Mesenchymal stem cell (in vitro differentiated cells and primary cell): Measurements from ENCODE around the gene ARID1A.

Experiments
- DNase-seq: peaks from one replicate; pipeline ENCODE4 v3.0.0-alpha.2; 2013
- H2AFZ ChIP-seq: one replicate; pipeline ENCODE4 v1.6.1; 2013; ENCODE audit warnings: low read depth, mild to moderate bottlenecking, control low read depth, inconsistent platforms, low read length, moderate library complexity
- H2AK5ac ChIP-seq: 2 replicates; pipeline ENCODE4 v1.6.1; 2013; ENCODE audit warnings: low read length, moderate library complexity, mild to moderate bottlenecking, inconsistent platforms; ENCODE audit not compliant: severe bottlenecking
- H2BK120ac ChIP-seq: one replicate; pipeline ENCODE4 v1.6.1; 2013; ENCODE audit warnings: low read depth, mild to moderate bottlenecking, inconsistent platforms, low read length, moderate library complexity
- H2BK12ac ChIP-seq, 2 experiments: one replicate each; pipeline ENCODE4 v1.6.1; 2013; ENCODE audit warnings: inconsistent platforms in 2 of 2, low read length in 2 of 2, mild to moderate bottlenecking in 2 of 2, moderate library complexity in 2 of 2, control low read depth in 1 of 2
- H2BK15ac ChIP-seq: one replicate; pipeline ENCODE4 v1.6.1; 2013; ENCODE audit warnings: mild to moderate bottlenecking, low read depth, inconsistent platforms; ENCODE audit not compliant: poor library complexity, severe bottlenecking
- H2BK5ac ChIP-seq: 2 replicates; pipeline ENCODE4 v1.6.1; 2013; ENCODE audit warnings: low read depth, mild to moderate bottlenecking, low read length, control low read depth, inconsistent platforms; ENCODE audit not compliant: poor library complexity, severe bottlenecking
- H3K14ac ChIP-seq, 2 experiments: one replicate each; pipeline ENCODE4 v1.6.1; 2013; ENCODE audit warnings: inconsistent platforms in 2 of 2, low read length in 2 of 2, control low read depth in 1 of 2, mild to moderate bottlenecking in 1 of 2, moderate library complexity in 1 of 2
- H3K18ac ChIP-seq, 2 experiments: one replicate each; pipeline ENCODE4 v1.6.1; 2013; ENCODE audit warnings: inconsistent platforms in 2 of 2, low read length in 2 of 2, control low read depth in 1 of 2, low read depth in 1 of 2, mild to moderate bottlenecking in 1 of 2
- H3K23ac ChIP-seq, 2 experiments: one replicate each; pipeline ENCODE4 v1.6.1; 2013; ENCODE audit warnings: inconsistent platforms in 2 of 2, low read length in 2 of 2, mild to moderate bottlenecking in 2 of 2, moderate library complexity in 2 of 2, control low read depth in 1 of 2
- H3K27ac ChIP-seq: 2 replicates; pipeline ENCODE4 v1.5.1; 2013; ENCODE audit warnings: mild to moderate bottlenecking, moderate library complexity, low read length, control low read depth, inconsistent platforms; ENCODE audit not compliant: poor library complexity, severe bottlenecking
- H3K27me3 ChIP-seq, 2 experiments: 2 replicates each; pipeline versions ENCODE4 v1.6.1 to v1.7.0; 2013; ENCODE audit warnings: low read length in 2 of 2, mild to moderate bottlenecking in 2 of 2, moderate library complexity in 2 of 2, control low read depth in 1 of 2, inconsistent platforms in 1 of 2; ENCODE audit not compliant: control insufficient read depth in 1 of 2, insufficient read depth in 1 of 2
- H3K36me3 ChIP-seq, 2 experiments: 2 replicates each; pipeline versions ENCODE4 v1.6.1 to v1.7.0; 2013; ENCODE audit warnings: low read length in 2 of 2, control low read depth in 1 of 2, inconsistent platforms in 1 of 2, low read depth in 1 of 2, mild to moderate bottlenecking in 1 of 2; ENCODE audit not compliant: insufficient read depth in 2 of 2, control insufficient read depth in 1 of 2
- H3K4ac ChIP-seq, 2 experiments: one replicate each; pipeline ENCODE4 v1.6.1; 2013; ENCODE audit warnings: inconsistent platforms in 2 of 2, low read length in 2 of 2, mild to moderate bottlenecking in 2 of 2, moderate library complexity in 2 of 2, control low read depth in 1 of 2, low read depth in 1 of 2
- H3K4me1 ChIP-seq: 2 replicates; pipeline ENCODE4 v1.6.1; 2013; ENCODE audit warnings: low read depth, low read length, control low read depth; ENCODE audit not compliant: control insufficient read depth, insufficient read depth
- H3K4me2 ChIP-seq: 2 replicates; pipeline ENCODE4 v1.6.1; 2013; ENCODE audit warnings: low read length, mild to moderate bottlenecking, inconsistent platforms; ENCODE audit not compliant: poor library complexity, severe bottlenecking
- H3K4me3 ChIP-seq, 2 experiments: 2 replicates each; pipeline versions ENCODE4 v1.5.1 to v1.7.0; 2013; ENCODE audit warnings: low read length in 2 of 2, mild to moderate bottlenecking in 2 of 2, control low read depth in 1 of 2, low read depth in 1 of 2; ENCODE audit not compliant: insufficient read depth in 1 of 2
- H3K79me1 ChIP-seq: replicated peaks from 2 replicates; pipeline ENCODE4 v1.6.1; 2013; ENCODE audit warnings: mild to moderate bottlenecking, control low read depth, low read length, inconsistent platforms; ENCODE audit not compliant: poor library complexity, severe bottlenecking
- H3K9ac ChIP-seq: 2 replicates; pipeline ENCODE4 v1.7.0; 2013; ENCODE audit warnings: mild to moderate bottlenecking, low read length, moderate library complexity
- H3K9me3 ChIP-seq: 2 replicates; pipeline ENCODE4 v1.7.0; 2013; ENCODE audit warnings: mild to moderate bottlenecking, low read length; ENCODE audit not compliant: control insufficient read depth
- H4K8ac ChIP-seq: one replicate; pipeline ENCODE4 v1.6.1; 2013; ENCODE audit warnings: inconsistent platforms, mild to moderate bottlenecking, low read length, moderate library complexity
- H4K91ac ChIP-seq: one replicate; pipeline ENCODE4 v1.6.1; 2013; ENCODE audit warnings: mild to moderate bottlenecking, low read length, inconsistent platforms
- WGBS: methylation state at CpG from one replicate; pipeline ENCODE4 v1.1.7; 2013; ENCODE audit warnings: mixed read lengths; 5-methylcytosine and 5-hydroxymethylcytosine counted together

The ARID1A gene

GRCh38 chr1:26814893-26815292, 119.1 kb downstream of the ARID1A start:
- no peak overlapping the region for H3K27ac ChIP-seq
- H3K36me3 ChIP-seq: no peaks in the 10 kb centered on the region
- H3K18ac ChIP-seq: no peak overlapping the region
- no peak overlapping the region for H2BK12ac ChIP-seq
- H2BK120ac ChIP-seq: no peak overlapping the region
- no peak overlapping the region for H3K4me2 ChIP-seq
- no peaks in the 10 kb centered on the region for H3K4me1 ChIP-seq
- no peaks in the 10 kb centered on the region for H3K27me3 ChIP-seq
- 94% methylated on average over 3 of the region's 3 CpGs for WGBS
- no peak overlapping the region for H3K4me3 ChIP-seq
- H2AFZ ChIP-seq: no peak overlapping the region
- no peak overlapping the region for H4K91ac ChIP-seq
- no peak overlapping the region for H2BK15ac ChIP-seq
- H3K23ac ChIP-seq: no peak overlapping the region
- no peak overlapping the region for H3K14ac ChIP-seq
- H4K8ac ChIP-seq: no peak overlapping the region
- H2BK5ac ChIP-seq: no peak overlapping the region
- no peaks in the 10 kb centered on the region for H3K9me3 ChIP-seq
- no peak overlapping the region for H3K4ac ChIP-seq
- H2AK5ac ChIP-seq: no peak overlapping the region
- H3K79me1 ChIP-seq: no peaks in the 10 kb centered on the region
- no peak overlapping the region for H3K9ac ChIP-seq
- DNase-seq: no peak

- Histone ChIP-seq H3K9ac (no peak overlapping the region), H3K9me3 (no peaks in the 10 kb centered on the region), H2AFZ (no peak overlapping the region), H4K91ac (no peak overlapping the region), H4K8ac (no peak overlapping the region), H3K23ac (no peak overlapping the region), H3K14ac (no peak overlapping the region), H2BK5ac (no peak overlapping the region), H2BK120ac (no peak overlapping the region), H3K4me1 (peaks cover 3% of the 10 kb centered on the region), H3K27me3 (no peaks in the 10 kb centered on the region), H3K18ac (no peak overlapping the region), H3K4me3 (no peak overlapping the region), H3K4ac (no peak overlapping the region), H3K36me3 (no peaks in the 10 kb centered on the region), H2BK12ac (no peak overlapping the region), H2AK5ac (no peak overlapping the region), H3K4me2 (no peak overlapping the region), H3K79me1 (no peaks in the 10 kb centered on the region), H2BK15ac (no peak overlapping the region), H3K27ac (no peak overlapping the region)
- whole genome bisulfite sequencing: 98% methylated on average over 4 of the region's 4 CpGs
- DNase-seq: no peak
Measured at GRCh38 chr1:26820784-26821269, 125.0 kb downstream of the ARID1A start.

GRCh38 chr1:26822737-26823395, 127.1 kb downstream of the ARID1A start:
- no peaks in the 10 kb centered on the region for H3K36me3 ChIP-seq
- peaks cover 5% of the 10 kb centered on the region for H3K79me1 ChIP-seq
- H2BK5ac ChIP-seq: no peak overlapping the region
- H3K27me3 ChIP-seq: no peaks in the 10 kb centered on the region
- no peak overlapping the region for H3K23ac ChIP-seq
- no peak overlapping the region for H3K9ac ChIP-seq
- no peak overlapping the region for H2BK12ac ChIP-seq
- no peak overlapping the region for H3K4me3 ChIP-seq
- no peak overlapping the region for H2BK120ac ChIP-seq
- no peaks in the 10 kb centered on the region for H3K9me3 ChIP-seq
- no peak overlapping the region for H2AFZ ChIP-seq
- WGBS: 97% methylated on average over 3 of the region's 4 CpGs
- H4K91ac ChIP-seq: no peak overlapping the region
- no peak overlapping the region for H3K27ac ChIP-seq
- DNase-seq: no peak
- H4K8ac ChIP-seq: no peak overlapping the region
- H3K4ac ChIP-seq: no peak overlapping the region
- no peak overlapping the region for H3K4me2 ChIP-seq
- H2AK5ac ChIP-seq: no peak overlapping the region
- H3K4me1 ChIP-seq: peaks cover 12% of the 10 kb centered on the region
- H3K14ac ChIP-seq: no peak overlapping the region
- H2BK15ac ChIP-seq: no peak overlapping the region
- H3K18ac ChIP-seq: no peak overlapping the region

GRCh38 chr1:26824731-26825130, 128.9 kb downstream of the ARID1A start:
- 95% methylated on average over 3 of the region's 3 CpGs for WGBS
- Histone ChIP-seq H2BK12ac (no peak overlapping the region), H4K8ac (no peak overlapping the region), H2BK15ac (no peak overlapping the region), H3K4me2 (no peak overlapping the region), H3K9ac (no peak overlapping the region), H3K9me3 (no peaks in the 10 kb centered on the region), H4K91ac (no peak overlapping the region), H2AK5ac (no peak overlapping the region), H3K27ac (no peak overlapping the region), H3K27me3 (no peaks in the 10 kb centered on the region), H3K18ac (no peak overlapping the region), H2AFZ (no peak overlapping the region), H2BK120ac (no peak overlapping the region), H3K4me3 (no peak overlapping the region), H3K23ac (no peak overlapping the region), H3K36me3 (peaks cover 0 to 5% of the 10 kb centered on the region in 2 experiments), H3K14ac (no peak overlapping the region), H2BK5ac (no peak overlapping the region), H3K4ac (no peak overlapping the region), H3K79me1 (peaks cover 8% of the 10 kb centered on the region), H3K4me1 (peaks cover 22% of the 10 kb centered on the region)
- no peak for DNase-seq
